OCI-LY3 (cell line): ENCODE measurements around the gene HKDC1.

ENCODE experiments used
- H2AFZ ChIP-seq: fragments of 200-600, 300-600 bp; shearing (Covaris generic); 2 replicates; pipeline ENCODE4 v1.6.0; 2014; ENCODE audit warnings: antibody characterized with exemption, low read depth, low read length
- H3K27ac ChIP-seq: fragments of 200-600, 300-600 bp; sonication (generic); 2 replicates; pipeline ENCODE4 v1.5.1; 2014; ENCODE audit warnings: mild to moderate bottlenecking, low read length, moderate library complexity, mixed read lengths
- H3K27me3 ChIP-seq: fragments of 200-600, 300-600 bp; sonication (generic); 2 replicates; pipeline ENCODE4 v1.6.1; 2014; ENCODE audit warnings: low read depth, low read length, mixed read lengths
- H3K36me3 ChIP-seq: fragments of 200-600, 300-600 bp; sonication (generic); replicated peaks from 2 replicates; pipeline ENCODE3; 2014; ENCODE audit warnings: low read depth, low read length, mixed read lengths
- H3K4me1 ChIP-seq: fragments of 300-600, 200-600 bp; sonication (generic); 2 replicates; pipeline ENCODE4 v1.6.1; 2014; ENCODE audit warnings: low read length, mixed read lengths
- H3K4me2 ChIP-seq: fragments of 200-600, 300-600 bp; sonication (generic); 2 replicates; pipeline ENCODE4 v1.6.1; 2014; ENCODE audit warnings: low read length, mixed read lengths
- H3K4me3 ChIP-seq: fragments of 300-600, 200-600 bp; sonication (generic); 2 replicates; pipeline ENCODE4 v1.5.1; 2014; ENCODE audit warnings: antibody characterized with exemption, mild to moderate bottlenecking, low read length, moderate library complexity
- H3K79me2 ChIP-seq: fragments of 300-600, 200-600 bp; shearing (Covaris generic); 2 replicates; pipeline ENCODE4 v1.6.1; 2014; ENCODE audit warnings: mild to moderate bottlenecking, low read length, mixed read lengths
- H3K9ac ChIP-seq: fragments of 300-600, 200-600 bp; shearing (Covaris generic); 2 replicates; pipeline ENCODE4 v1.6.0; 2014; ENCODE audit warnings: mild to moderate bottlenecking, low read length, moderate library complexity
- H3K9me3 ChIP-seq: fragments of 200-600, 300-600 bp; shearing (Covaris generic); 2 replicates; pipeline ENCODE4 v1.6.1; 2014; ENCODE audit warnings: low read length, mixed read lengths; ENCODE audit not compliant: insufficient read depth
- H4K20me1 ChIP-seq: fragments of 200-600, 300-600 bp; sonication (generic); 2 replicates; pipeline ENCODE4 v1.6.1; 2016; ENCODE audit warnings: low read length, mixed read lengths; ENCODE audit not compliant: insufficient read depth
- EZH2phosphoT487 ChIP-seq: fragments of 200-600 bp; shearing (Covaris generic); IDR thresholded peaks from 2 replicates; pipeline ENCODE4 v1.6.1; 2018; ENCODE audit warnings: antibody characterized with exemption, mixed run types, low read depth
- TF ChIP-seq, protein P1 (sequence below): fragments of 200-600, 300-600 bp; sonication (generic); IDR thresholded peaks from 2 replicates; pipeline ENCODE4 v1.5.1; 2014; ENCODE audit warnings: antibody characterized with exemption, low read length, low read depth

Gene HKDC1

DNA sequence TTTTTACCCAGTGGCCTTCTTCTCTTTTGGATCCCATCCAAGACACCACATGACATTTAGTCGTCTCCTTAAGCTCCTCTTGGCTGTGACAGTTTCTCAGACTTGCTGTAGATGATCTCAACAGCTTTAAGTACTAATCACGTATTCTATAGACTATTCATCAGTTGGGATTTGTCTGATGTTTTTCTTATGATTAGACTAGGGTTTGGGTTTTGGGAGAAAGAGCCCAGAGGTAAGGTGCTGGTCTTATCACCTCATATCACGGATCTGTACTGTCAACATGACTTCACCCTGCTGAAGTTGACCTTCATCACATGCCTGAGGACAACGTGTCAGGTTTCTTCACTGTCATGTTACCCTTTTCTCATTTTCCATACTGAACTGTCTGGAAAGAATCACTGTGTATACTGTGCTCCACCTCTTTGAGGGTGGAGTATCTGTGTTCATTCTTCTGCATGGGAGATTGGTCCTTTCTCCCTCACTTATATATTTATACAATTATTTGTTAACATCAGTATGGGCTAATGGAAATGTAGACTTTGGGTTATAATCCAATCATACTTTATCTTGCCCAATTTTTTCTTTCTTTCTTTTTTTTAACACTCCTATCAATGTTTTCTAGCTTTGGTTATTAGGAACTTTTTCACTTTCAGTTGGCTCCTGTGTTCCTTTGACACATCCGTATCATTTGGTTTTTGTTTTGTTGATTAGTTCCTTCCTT is 6.4 kb upstream of the HKDC1 start:
- no peak overlapping the region for H3K4me2 ChIP-seq
- no peaks in the 10 kb centered on the region for H3K79me2 ChIP-seq
- no peak overlapping the region for H2AFZ ChIP-seq
- H4K20me1 ChIP-seq: no peaks in the 10 kb centered on the region
- no peak overlapping the region for H3K9ac ChIP-seq
- peaks cover 3% of the 10 kb centered on the region for H3K36me3 ChIP-seq
- TF ChIP-seq EZH2phosphoT487: no peak
- TF ChIP-seq, protein P1, sequence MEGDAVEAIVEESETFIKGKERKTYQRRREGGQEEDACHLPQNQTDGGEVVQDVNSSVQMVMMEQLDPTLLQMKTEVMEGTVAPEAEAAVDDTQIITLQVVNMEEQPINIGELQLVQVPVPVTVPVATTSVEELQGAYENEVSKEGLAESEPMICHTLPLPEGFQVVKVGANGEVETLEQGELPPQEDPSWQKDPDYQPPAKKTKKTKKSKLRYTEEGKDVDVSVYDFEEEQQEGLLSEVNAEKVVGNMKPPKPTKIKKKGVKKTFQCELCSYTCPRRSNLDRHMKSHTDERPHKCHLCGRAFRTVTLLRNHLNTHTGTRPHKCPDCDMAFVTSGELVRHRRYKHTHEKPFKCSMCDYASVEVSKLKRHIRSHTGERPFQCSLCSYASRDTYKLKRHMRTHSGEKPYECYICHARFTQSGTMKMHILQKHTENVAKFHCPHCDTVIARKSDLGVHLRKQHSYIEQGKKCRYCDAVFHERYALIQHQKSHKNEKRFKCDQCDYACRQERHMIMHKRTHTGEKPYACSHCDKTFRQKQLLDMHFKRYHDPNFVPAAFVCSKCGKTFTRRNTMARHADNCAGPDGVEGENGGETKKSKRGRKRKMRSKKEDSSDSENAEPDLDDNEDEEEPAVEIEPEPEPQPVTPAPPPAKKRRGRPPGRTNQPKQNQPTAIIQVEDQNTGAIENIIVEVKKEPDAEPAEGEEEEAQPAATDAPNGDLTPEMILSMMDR: no peak
- no peak overlapping the region for H3K27ac ChIP-seq
- H3K4me1 ChIP-seq: no peaks in the 10 kb centered on the region
- no peak overlapping the region for H3K4me3 ChIP-seq
- H3K9me3 ChIP-seq: no peaks in the 10 kb centered on the region
- no peaks in the 10 kb centered on the region for H3K27me3 ChIP-seq

DNA sequence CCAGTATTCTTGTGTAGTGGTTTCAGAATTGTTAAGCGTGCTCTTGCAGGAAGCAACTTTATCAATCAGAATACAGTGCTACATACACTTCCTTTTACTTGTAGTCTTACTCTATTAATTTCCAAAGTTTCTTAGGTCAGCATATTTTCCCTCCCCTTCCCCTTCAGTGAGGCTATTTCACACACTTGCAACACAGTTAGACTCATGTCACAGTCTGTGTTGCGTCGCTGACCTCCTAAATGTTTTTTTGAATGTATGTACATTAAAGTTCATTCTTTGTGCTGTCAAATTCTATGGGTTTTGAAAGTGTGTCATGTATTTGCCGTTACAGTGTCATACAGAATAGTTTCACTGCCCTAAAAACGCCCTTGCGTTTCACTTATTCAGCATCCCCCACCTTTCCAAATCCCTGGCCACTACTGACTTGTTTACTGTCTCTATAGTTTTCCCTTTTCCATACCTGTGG is 5.4 kb upstream of the HKDC1 start:
- Histone ChIP-seq H3K4me1 (no peaks in the 10 kb centered on the region), H4K20me1 (no peaks in the 10 kb centered on the region), H3K4me3 (no peak overlapping the region), H3K9me3 (no peaks in the 10 kb centered on the region), H3K27ac (no peak overlapping the region), H3K9ac (no peak overlapping the region), H2AFZ (no peak overlapping the region), H3K27me3 (no peaks in the 10 kb centered on the region), H3K79me2 (no peaks in the 10 kb centered on the region), H3K36me3 (no peaks in the 10 kb centered on the region), H3K4me2 (no peak overlapping the region)
- TF ChIP-seq, protein P1: no peak
- TF ChIP-seq EZH2phosphoT487: no peak

DNA sequence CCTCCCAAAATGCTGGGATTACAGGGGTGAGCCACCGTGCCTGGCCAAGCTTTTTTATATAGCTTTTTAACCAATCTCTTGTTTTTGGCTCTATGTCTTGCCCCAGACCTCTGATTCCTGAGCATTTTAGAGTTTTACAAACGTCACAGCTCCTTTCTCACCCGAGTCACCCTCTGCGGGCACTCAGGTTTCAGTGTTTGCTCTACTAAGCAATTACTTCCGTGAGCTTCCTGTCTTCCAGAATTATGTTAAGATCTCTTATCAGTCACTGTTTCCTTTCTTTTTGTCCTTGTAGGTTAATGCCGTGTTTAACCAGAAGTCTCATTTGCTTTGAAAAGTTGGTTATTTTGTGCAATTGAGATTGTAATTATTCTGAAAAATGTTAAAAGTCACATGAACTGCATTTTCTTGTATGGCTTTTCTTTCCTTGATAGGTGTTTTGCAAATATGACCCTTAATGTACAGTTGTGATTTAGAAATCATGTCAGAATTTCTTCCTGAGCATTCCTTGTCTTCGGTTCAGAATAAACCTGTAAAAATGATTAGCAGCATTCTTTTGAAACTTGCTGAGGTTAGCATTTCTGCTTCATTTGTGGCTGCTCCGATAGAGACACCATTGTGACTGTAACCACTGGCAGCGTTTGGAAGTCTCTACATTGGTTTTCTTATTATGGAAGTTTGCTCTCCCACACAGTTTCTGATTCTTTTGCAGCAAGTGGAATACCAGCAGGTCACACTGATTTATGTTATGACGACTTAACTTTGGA is 4.5 kb upstream of the HKDC1 start:
- Histone ChIP-seq H3K4me1 (no peaks in the 10 kb centered on the region), H3K27ac (no peak overlapping the region), H3K27me3 (no peaks in the 10 kb centered on the region), H3K36me3 (no peaks in the 10 kb centered on the region), H2AFZ (no peak overlapping the region), H3K9ac (no peak overlapping the region), H3K9me3 (no peaks in the 10 kb centered on the region), H3K4me3 (no peak overlapping the region), H3K4me2 (no peak overlapping the region), H3K79me2 (no peaks in the 10 kb centered on the region), H4K20me1 (no peaks in the 10 kb centered on the region)
- TF ChIP-seq, protein P1: no peak
- no peak for TF ChIP-seq EZH2phosphoT487

DNA sequence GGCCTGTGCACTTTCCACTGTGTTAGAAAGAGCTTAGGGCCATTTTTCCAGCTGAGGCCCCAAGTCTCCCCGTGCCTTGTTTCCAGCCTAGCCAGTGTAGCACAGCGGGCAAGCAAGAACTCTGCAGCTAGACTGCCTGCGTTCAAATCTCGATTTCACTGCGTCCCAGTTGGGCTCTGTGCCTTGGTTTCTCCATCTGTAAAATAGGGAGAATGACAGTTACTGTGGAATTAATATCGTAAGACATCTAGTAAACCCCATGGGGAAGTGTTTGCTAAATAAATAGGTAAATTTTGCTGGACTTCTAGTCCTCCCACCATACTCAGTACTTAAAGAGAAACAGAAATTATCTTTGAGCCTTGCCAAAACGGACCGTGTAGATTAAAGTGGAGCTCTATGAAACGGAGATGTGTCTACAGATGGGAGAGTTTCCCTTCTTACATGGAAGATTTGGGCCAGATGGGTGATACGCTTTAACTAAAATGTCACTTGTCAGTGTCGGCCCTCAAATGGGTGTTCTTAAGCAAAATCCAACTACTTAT is 3.5 kb upstream of the HKDC1 start:
- Histone ChIP-seq H2AFZ (no peak overlapping the region), H3K27ac (no peak overlapping the region)

More for the DNA sequence above, 3.5 kb upstream of the HKDC1 start:
- Histone ChIP-seq H4K20me1 (no peaks in the 10 kb centered on the region), H3K79me2 (no peaks in the 10 kb centered on the region), H3K27me3 (no peaks in the 10 kb centered on the region), H3K4me1 (no peaks in the 10 kb centered on the region), H3K36me3 (no peaks in the 10 kb centered on the region), H3K4me3 (no peak overlapping the region), H3K9me3 (no peaks in the 10 kb centered on the region), H3K4me2 (no peak overlapping the region), H3K9ac (no peak overlapping the region)
- TF ChIP-seq EZH2phosphoT487: no peak
- TF ChIP-seq, protein P1: no peak
